Smooth muscle cell of bladder (primary cell): ENCODE data around the gene ZBTB37. TPM values are rescaled to one million over a fixed set of nuclear protein-coding genes. Genes with fewer than 3 reads are reported as not detected.

Experiments used
- total RNA-seq: library from RNA; depleted of rRNA; stranded (reverse); fragments of >200 nt; gene quantifications from 2 replicates; pipeline ENCODE4 v1.2.3, GENCODE V29; 2014

The ZBTB37 gene, protein sequence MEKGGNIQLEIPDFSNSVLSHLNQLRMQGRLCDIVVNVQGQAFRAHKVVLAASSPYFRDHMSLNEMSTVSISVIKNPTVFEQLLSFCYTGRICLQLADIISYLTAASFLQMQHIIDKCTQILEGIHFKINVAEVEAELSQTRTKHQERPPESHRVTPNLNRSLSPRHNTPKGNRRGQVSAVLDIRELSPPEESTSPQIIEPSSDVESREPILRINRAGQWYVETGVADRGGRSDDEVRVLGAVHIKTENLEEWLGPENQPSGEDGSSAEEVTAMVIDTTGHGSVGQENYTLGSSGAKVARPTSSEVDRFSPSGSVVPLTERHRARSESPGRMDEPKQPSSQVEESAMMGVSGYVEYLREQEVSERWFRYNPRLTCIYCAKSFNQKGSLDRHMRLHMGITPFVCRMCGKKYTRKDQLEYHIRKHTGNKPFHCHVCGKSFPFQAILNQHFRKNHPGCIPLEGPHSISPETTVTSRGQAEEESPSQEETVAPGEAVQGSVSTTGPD
- total RNA-seq: 4.8 and 6.6 TPM in 2 replicates

DNA sequence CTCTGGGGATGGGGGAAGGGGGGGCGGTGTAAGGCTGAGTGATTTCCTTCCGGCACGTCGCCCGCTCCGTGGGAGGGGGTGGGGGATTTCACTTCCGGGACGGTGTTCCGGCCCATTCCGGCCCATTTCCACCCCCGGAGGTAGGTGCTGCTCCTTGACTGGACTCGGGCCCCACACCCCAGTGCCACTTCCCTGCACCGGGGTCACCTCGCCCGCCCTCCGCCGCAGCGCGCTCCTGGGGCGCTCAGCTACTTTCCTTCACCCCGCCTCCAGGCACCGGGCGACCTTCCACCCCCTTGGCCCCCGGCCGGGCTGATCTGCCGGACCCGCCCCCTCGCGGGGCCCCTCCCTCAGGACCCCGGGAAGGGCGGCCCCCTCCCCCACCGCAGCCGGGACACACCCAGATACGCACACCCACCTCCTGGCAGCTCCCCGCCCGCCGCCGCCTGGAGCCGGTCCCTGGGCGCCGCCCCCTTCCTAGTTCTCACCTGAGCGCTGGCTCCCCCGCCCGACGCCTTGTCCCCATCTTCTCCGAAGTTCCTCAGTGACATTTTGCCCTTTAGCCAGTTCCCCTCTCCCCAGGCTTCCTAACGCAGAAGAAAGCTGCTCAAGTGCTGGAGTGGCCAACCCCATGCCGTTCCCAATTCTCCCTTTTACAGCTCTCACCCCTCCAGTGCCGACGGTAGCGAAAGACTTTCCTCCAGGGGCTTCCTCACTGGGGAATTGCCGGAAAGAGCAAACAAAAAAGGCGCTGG, at the start of gene ZBTB37:
ZBTB37 (plus strand) TSS at position 115 of the 755 bp plus-strand sequence. CDS start 1,846 bp downstream, outside the sequence.

DNA sequence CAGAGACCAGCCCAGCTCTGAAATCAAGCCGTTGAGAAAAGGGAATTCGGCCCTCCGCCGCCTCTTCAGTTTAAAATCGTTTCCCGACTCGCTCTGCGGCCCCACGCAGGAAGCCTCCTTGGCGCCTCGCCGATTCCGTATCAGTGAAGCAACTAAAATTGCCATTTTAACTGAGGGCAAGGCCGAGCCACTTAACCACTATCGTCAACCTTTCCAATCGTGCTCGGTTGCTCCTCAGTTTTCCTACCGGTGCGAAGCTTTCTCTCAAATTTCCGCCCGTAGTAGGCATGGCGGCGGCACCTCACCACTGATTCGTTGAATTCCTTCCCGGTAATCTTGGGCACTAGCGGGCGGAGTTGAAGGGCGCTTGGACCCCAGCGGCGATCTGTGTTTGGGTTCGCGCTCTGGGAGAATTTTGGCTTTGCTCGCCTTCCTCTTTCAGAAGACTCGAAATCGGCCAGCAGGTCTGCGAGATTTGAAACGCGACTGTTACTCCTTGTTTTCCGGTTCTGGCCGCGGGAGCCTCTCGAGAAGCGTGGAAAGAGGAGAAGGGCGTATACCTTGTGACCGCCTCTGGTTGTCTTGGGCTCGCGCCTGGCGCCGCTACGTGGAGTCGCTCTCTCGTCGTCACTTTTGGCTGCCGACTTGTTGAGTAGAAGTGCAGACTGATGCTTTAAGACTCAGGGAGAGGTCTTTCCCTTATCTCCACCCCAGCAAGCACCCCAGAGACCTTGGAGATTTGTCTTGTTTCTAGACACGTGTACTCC, 43.7 kb upstream of the ZBTB37 start, which contains the start of the genes CENPL and DARS2:
CENPL (minus strand) TSS at position 569 of the 767 bp plus-strand sequence. CDS start 13,584 bp downstream, outside the sequence.
DARS2 (plus strand) TSS at position 359 of the 767 bp plus-strand sequence. CDS start 557 bp downstream, outside the sequence.

DNA sequence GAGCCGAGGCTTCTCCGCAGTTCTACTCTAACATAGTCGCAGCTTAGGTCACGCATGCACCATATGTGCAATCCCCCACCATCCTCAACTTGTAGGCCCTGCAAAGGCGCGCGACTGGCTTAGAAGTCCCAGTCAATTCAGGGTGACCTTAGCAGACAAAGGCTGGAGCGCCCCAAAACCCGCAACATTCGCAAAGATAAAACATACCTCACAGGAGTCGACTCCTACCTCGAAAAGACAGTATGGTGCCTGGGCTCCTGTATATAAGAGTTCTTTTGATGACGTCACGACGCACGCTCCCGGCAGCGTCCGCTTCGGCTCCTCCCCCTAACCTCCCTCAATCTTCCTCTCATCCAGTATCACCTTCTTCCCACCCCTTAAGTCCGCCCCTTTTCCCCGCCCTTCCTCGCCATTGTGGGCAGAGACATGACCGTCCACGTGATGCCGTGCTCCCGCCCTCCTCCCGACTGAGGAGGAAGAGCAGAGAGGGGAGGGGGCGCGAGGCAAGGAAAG, 371 bp upstream of the ZBTB37 start, which contains the start of gene GAS5:
GAS5 (minus strand) TSS at position 237 of the 513 bp plus-strand sequence.

DNA sequence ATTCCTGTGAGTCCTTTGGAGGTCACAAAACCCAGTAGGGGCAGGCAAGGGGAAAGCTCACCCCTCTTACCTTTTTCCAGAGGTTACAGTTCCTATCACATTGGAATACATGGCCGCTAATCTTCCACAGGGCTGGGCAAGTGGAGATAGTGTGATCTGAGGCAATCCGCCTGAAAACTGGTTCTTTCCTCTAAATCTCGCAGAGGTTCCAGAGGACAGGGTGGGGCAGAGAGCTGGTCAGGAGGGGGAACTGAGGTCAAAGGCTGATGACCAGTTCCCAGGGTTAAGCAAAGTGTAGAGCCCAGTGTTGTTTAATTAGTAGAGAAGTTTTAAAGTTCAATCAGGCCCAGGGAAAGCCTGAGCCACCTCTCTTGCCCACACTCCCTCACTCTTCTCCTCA, 49.0 kb downstream of the ZBTB37 start, which contains the start of gene SERPINC1:
SERPINC1 (minus strand) TSS at position 179 of the 400 bp plus-strand sequence; CDS start at position 111, 68 bp downstream.

Other genes starting within 250 kb of the ZBTB37 start
- not detected in 2 replicates for gene TEX50, start 233.0 kb upstream of the ZBTB37 start, total RNA-seq
- 0.14 TPM in 1 of 2 replicates, not detected in the other for gene ANKRD45, start 198.5 kb upstream of the ZBTB37 start, total RNA-seq
- 31.6 and 31.7 TPM in 2 replicates for gene KLHL20, start 153.4 kb upstream of the ZBTB37 start, total RNA-seq
- gene DARS2, start 43.7 kb upstream of the ZBTB37 start, total RNA-seq: 9.5 and 12.0 TPM in 2 replicates
- 6.1 and 8.7 TPM in 2 replicates for gene CENPL, start 43.5 kb upstream of the ZBTB37 start, total RNA-seq
- 448 and 566 TPM in 2 replicates for gene GAS5, start 391 bp upstream of the ZBTB37 start, total RNA-seq
- gene SERPINC1, start 48.9 kb downstream of the ZBTB37 start, total RNA-seq: not detected in 2 replicates
- 12.9 and 15.3 TPM in 2 replicates for gene RC3H1, start 154.0 kb downstream of the ZBTB37 start, total RNA-seq